GM19328 (cell line): ENCODE measurements around the gene LRG1.
"Not testable (repeated sequence)": the region's sequence is repeated elsewhere in the genome, so short reads cannot be mapped to it uniquely, and the experiment has no call there.

ENCODE experiments used
- ATAC-seq: cut with Tn5 transposase; IDR thresholded peaks from one replicate; pipeline ENCODE4 v1.9.1; 2021; ENCODE audit warnings: mild to moderate bottlenecking, moderate library complexity; ENCODE audit not compliant: unreplicated experiment

The LRG1 gene

GRCh38 chr19:4553092-4553695 lies 13.4 kb upstream of the LRG1 start:
- ATAC-seq: no peak

DNA sequence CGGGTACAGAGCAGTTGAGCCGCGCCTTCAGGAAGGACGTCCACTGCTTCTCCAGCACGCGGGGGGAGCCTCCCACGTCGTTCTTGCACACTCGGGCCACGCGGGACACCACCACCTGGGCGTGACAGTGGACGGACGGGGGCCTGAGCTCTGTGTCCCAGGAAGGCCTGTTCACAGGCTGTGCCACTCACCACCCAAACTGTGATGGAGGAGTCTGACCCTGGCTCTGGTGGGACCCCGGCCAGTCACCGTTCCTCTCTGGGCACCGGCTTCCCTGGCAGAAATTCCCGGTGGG lies 12.6 kb upstream of the LRG1 start:
- ATAC-seq: no peak

DNA sequence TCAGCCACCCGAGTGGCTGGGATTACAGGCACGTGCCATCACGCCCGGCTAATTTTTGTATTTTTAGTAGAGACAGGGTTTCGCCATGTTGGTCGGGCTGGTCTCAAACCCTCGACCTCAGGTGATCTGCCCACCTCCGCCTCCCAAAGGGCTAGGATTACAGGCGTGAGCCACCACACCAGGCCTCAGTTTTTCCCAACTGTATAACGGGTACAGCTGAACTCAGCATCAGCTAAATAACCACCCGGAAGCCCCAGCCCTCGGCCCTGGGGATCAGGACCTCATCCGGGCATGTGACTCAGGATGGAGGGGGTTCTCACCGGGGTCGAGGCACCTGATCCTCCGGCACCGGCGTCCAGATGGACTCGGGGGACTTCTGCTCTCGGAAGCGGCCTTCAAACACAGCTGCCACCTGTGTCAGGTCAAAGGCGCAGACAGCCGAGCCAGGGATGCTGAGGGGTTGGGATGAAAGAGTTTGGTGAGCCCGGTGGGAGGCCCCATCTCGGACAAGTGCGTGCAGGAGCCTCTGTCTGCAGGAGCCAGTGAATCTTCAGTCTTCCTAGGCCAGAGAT lies 10.7 kb upstream of the LRG1 start:
- ATAC-seq: no peak

GRCh38 chr19:4550018-4550417 lies 10.2 kb upstream of the LRG1 start:
- ATAC-seq: no peak

DNA sequence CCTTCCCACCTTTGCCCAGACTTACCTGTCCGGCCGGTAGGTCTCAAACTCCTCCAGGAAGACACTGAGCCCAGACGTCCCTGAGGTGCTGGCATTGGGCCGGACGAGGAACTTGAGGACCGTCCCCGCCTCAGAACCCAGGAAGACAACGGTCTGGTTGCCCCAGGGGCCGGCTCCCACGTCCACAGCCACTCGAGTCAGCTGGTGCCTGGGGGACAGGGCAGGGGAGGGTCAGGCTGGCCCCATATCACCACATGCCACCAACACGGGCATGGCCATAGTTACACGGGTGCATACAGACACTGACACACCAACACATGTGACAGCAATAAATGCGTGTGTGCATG lies 8.4 kb upstream of the LRG1 start:
- no peak for ATAC-seq

GRCh38 chr19:4547303-4548237 lies 7.7 kb upstream of the LRG1 start:
- ATAC-seq: no peak

- ATAC-seq: no peak
Observed at GRCh38 chr19:4543842-4544647, 4.2 kb upstream of the LRG1 start.

DNA sequence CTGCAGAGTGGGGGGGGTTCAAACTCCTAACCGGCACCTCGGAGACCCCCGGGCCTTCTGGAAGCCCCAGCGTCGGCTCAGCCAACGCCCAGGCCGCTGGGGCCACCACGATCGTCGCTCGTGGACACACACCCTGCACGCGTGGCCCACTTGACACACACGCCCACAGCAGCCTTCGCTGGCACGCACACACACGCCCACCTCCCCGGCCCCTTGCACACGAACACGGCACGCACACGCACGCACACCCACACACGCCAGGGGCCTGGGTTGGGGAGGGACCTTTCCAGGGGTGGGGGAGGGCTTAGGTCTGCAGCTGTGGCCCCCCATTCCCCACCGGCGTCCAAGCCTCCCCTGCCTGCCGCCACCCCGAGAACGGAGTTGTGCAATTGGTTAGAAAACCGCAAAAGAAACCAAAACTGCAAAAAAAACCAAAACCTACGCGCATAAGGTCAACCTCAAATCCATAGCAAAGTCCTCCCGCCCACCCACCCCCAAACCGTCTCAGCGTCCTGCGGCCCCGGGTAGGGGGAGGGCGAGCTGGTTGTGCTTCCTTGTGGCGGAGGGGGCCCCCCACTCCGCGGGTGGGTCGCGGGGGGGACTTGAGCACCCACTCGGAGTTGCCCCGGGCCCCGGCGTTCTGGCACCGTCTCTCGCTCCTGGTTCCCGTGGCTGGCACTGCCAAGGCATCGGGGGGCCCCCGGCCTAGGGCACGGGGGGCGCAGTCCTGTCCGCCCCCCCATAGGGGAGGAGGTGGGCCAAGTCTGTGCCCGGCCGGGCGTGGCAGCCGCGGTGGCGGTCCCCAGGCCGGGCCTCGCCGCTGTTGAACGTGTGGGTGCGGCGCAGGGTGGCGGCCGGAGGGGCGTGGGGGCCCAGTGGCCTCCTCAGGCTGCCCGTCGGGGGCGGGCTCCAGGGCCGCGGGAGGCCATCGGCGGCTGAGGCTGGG lies 3.3 kb upstream of the LRG1 start:
- ATAC-seq: no peak

DNA sequence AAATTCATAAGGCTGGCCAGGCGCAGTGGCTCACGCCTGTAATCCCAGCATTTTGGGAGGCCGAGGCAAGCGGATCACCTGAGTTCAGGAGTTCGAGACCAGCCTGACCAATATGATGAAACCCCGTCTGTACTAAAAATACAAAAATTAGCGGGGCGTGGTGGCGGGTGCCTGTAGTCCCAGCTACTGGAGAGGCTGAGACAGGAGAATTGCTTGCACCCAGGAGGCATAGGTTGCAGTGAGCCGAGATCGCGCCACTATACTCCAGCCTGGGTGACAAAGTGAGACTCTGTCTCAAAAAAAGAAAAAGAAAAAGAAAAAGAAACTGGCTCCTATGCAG lies 1.9 kb upstream of the LRG1 start:
- ATAC-seq: not testable (repeated sequence)

GRCh38 chr19:4541114-4541805 lies 1.4 kb upstream of the LRG1 start:
- no peak for ATAC-seq

DNA sequence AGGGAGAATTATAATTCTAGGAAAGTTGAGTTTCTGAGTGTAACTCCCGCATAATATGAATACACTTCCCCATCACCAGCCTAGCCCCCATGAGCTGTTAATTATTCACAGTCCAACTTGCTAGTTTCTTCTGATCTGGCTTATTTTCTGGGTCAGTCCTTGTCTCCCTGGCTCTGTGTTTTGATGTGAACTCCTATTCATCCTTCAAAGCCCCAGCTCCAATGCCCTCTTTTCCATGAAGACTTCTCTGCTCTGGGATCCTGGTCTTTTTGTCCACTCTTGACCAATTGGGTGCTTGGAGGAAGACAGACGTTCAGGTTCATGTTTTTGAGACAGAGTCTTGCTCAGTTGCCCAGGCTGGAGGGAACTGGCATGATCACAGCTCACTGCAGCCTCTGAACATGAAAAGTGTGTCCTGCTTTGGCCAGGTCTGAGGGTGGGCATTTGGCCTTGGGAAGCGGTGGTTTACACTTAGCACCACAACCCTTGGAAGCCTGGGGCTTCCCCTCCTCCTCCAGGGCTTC lies 605 bp downstream of the LRG1 start:
- ATAC-seq: no peak

DNA sequence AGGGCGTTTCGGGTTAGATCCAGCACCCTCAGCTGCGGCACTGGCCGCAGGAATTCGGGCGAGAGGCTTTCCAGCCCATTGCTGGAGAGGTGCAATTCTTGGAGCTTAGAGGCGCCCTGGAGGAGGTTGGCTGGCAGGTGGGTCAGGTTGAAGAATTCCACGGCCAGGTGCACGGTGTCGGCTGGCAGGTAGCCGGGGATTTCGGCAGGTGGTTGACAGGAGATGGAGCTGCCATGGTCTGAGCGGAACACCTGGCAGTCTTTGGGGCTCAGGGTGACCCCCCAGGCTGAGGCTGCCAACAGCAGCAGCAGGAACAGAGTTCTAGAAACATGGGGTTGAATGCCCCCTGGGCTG lies 1.3 kb downstream of the LRG1 start:
- ATAC-seq: no peak

GRCh38 chr19:4537953-4538600 lies 1.8 kb downstream of the LRG1 start:
- no peak for ATAC-seq

DNA sequence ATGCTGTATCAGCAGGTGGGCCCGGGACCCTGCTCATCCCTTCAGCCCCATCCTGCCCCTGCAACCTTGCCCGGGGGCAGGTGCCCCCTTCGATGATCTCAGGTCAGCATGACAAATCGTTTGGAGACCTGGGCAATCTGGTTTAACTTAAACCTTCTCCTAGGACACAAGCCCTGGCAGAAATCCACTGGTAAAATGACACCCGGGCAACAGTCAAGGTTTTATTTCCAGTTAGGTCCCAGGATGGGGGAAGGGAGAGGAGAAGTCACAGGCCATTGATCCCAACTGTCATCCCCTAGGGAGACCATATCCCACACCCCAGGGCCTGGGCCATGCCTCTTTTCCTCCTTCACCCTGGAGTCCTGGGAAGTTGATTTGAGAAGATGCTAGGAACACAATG lies 3.0 kb downstream of the LRG1 start:
- no peak for ATAC-seq

- no peak for ATAC-seq
Observed at GRCh38 chr19:4534836-4535658, 4.8 kb downstream of the LRG1 start, which contains the start of gene PLIN5. TSS of gene PLIN5 (minus strand) at chr19:4535224. CDS start at chr19:4534074, 1,150 bp downstream.

DNA sequence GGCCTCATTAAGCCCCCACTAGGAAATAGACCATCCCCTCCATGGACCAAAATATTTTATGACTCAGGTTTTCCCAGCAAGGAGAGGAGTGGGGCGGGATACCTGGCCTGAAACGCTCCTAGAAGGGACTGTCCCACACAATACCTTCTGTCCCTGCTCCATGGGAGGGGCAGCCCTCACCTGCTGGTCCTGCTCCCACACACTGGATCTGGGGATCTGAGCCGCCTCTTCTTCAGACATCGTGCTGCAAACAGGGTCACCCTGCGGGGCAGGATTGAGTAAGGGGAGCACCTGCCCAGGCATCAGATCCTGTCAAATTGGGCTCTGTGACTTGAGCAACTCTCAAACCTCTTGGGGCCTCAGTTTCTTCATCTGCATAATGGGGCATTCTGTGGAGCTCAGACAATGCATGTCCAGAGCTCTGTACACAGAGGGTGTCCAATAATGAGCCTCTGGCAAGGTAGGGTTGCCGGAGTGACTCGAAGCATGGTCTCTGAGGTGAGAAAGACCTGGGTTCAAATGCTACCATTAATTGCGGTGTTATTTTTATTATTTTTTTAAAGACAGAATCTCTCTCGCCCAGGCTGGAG lies 5.9 kb downstream of the LRG1 start:
- ATAC-seq: no peak

DNA sequence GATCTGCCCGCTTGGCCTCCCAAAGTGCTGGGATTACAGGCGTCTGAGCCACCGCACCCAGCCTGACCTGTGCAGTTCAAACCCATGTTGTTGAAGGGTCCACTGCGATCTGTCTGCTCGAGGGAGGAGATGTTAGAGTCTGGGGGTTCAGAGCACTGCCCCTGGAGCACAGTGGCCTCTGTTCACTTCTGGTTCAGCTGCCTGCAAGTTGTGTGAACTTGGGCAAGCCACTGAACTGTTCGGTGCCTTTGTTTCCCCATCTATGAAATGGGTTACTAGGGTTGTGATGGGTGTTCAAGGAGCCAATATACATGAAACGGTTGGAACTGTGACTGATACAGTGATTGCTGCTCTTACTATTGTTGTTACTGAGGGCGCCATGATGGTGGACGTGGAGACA lies 6.5 kb downstream of the LRG1 start:
- no peak for ATAC-seq

DNA sequence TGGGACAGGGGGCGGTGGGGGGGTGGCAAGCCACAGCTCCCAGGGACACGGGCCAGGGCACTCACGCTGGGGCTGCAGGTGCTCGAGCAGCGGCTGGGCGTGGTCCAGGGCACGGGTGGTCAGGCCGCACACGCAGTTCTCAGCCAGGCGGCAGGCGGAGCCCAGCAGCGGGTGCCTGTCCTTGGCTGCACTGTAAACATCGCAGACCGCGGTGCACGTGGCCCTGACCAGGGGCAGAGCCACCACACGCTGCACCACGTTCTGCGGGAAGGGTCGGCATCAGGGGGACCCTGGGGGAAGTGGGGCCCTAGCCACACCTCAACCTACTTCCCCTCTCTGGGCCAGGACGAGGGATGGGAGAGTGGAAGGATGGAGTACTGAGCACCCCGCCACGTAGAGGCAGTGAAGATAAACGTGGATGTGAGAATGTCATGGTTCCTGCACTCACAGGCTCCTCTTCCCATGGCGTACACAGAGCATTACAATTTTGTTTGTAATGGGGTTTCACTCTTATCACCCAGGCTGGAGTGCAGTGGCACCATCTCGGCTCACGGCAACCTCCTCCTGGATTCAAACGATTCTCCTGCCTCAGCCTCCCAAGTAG lies 8.2 kb downstream of the LRG1 start:
- no peak for ATAC-seq
